Common myeloid progenitor, CD34-positive (primary cell): Measurements from ENCODE around the gene MGAT1.
A peak's percentile ranks its signal among the peaks of the same experiment; 100 is the strongest.

Experiments
- CTCF ChIA-PET: fragments of 350-600 bp; sonication (Branson Sonifier 250); formaldehyde crosslinking; loops from one replicate; lab custom pipeline; 2021; ENCODE audit warnings: antibody characterized with exemption; lab: Charles Lee
- POLR2A ChIA-PET: fragments of 350-600 bp; sonication (Branson Sonifier 250); formaldehyde crosslinking; loops from one replicate; lab custom pipeline; 2021; ENCODE audit warnings: antibody characterized with exemption; lab: Charles Lee
- DNase-seq, 3 donors: peaks; one replicate each; pipeline versions ENCODE4 v3.0.0 to v3.0.0-alpha.2; 2013
- H3K27ac ChIP-seq, 2 experiments: 1 replicate in 1 of 2; 2 replicates in 1 of 2; pipeline ENCODE4 v1.7.0; 2013; ENCODE audit warnings: inconsistent platforms in 2 of 2, low read length in 2 of 2, mild to moderate bottlenecking in 2 of 2, low read depth in 1 of 2, moderate library complexity in 1 of 2; ENCODE audit not compliant: severe bottlenecking in 2 of 2, insufficient read depth in 1 of 2, poor library complexity in 1 of 2
- H3K27me3 ChIP-seq, 5 experiments: replicated peaks in 2 of 5; 1 replicate in 3 of 5; 2 replicates in 2 of 5; pipeline versions ENCODE4 v1.6.1 to v1.7.0; 2013; ENCODE audit warnings: low read length in 4 of 5, mild to moderate bottlenecking in 2 of 5, moderate library complexity in 2 of 5, inconsistent platforms in 1 of 5; ENCODE audit not compliant: insufficient read depth in 5 of 5, control insufficient read depth in 4 of 5
- H3K36me3 ChIP-seq, 4 experiments: 1 replicate in 2 of 4; 2 replicates in 2 of 4; pipeline versions ENCODE4 v1.6.1 to v1.7.0; 2013; ENCODE audit warnings: low read length in 3 of 4, control low read depth in 1 of 4, mild to moderate bottlenecking in 1 of 4; ENCODE audit not compliant: control insufficient read depth in 4 of 4, insufficient read depth in 4 of 4
- H3K4me1 ChIP-seq, 4 experiments: 1 replicate in 3 of 4; 2 replicates in 1 of 4; pipeline versions ENCODE4 v1.6.1 to v1.7.1; 2013; ENCODE audit warnings: low read length in 3 of 4, mild to moderate bottlenecking in 3 of 4, control low read depth in 1 of 4, inconsistent platforms in 1 of 4, moderate library complexity in 1 of 4; ENCODE audit not compliant: control insufficient read depth in 4 of 4, insufficient read depth in 4 of 4; ENCODE audit errors: control extremely low read depth in 1 of 4
- H3K4me3 ChIP-seq, 7 experiments: 1 replicate in 4 of 7; 2 replicates in 3 of 7; pipeline versions ENCODE4 v1.5.1 to v1.7.0; 2013; ENCODE audit warnings: mild to moderate bottlenecking in 7 of 7, low read length in 6 of 7, moderate library complexity in 6 of 7, inconsistent platforms in 2 of 7, low read depth in 2 of 7, control low read depth in 1 of 7; ENCODE audit not compliant: insufficient read depth in 4 of 7, control insufficient read depth in 1 of 7; ENCODE audit errors: extremely low read depth in 1 of 7
- H3K9me3 ChIP-seq, 5 experiments: 1 replicate in 4 of 5; 2 replicates in 1 of 5; pipeline versions ENCODE4 v1.6.1 to v1.7.1; 2013; ENCODE audit warnings: low read length in 4 of 5, mild to moderate bottlenecking in 2 of 5, inconsistent platforms in 1 of 5, low read depth in 1 of 5, moderate library complexity in 1 of 5; ENCODE audit not compliant: control insufficient read depth in 4 of 5, insufficient read depth in 2 of 5; ENCODE audit errors: control extremely low read depth in 1 of 5
- WGBS: methylation state at CpG from one replicate; pipeline ENCODE4 v1.1.5; 2013; ENCODE audit not compliant: insufficient coverage; 5-methylcytosine and 5-hydroxymethylcytosine counted together

MGAT1 gene

GRCh38 chr5:180807654-180808414, 5.2 kb upstream of the MGAT1 start:
- ChIA-PET CTCF (interaction anchor here (0.6 to 3.0 kb wide), 10 partner anchors 8 to 380 kb away, joined by 3 to 8 read pairs (median 4); no protein-coding TSS in a partner anchor), POLR2A (no interaction called here)
- Histone ChIP-seq H3K27me3 (no peaks in the 10 kb centered on the region), H3K4me3 (peak overlapping the region in 6 of 7 experiments; percentile 62 to 90 (median 74)), H3K4me1 (peaks cover 49 to 83% (median 79%) of the 10 kb centered on the region in 4 experiments), H3K27ac (peak overlapping the region; percentile 27 to 94), H3K9me3 (no peaks in the 10 kb centered on the region), H3K36me3 (peaks cover 0 to 3% (median 1%) of the 10 kb centered on the region in 4 experiments)
- DNase-seq, result no peak
- 19% methylated on average over 6 of the region's 6 CpGs for WGBS

GRCh38 chr5:180807046-180807445, 4.4 kb upstream of the MGAT1 start:
- POLR2A ChIA-PET, result interaction anchor here (0.6 kb wide), 1 partner anchor 374 kb away, joined by 3 read pairs; no protein-coding TSS in a partner anchor
- 100% methylated on average over 1 of the region's 1 CpG for WGBS
- CTCF ChIA-PET, result interaction anchor here (1.4 to 3.0 kb wide), 4 partner anchors 10 to 24 kb away, joined by 3 to 8 read pairs (median 5); no protein-coding TSS in a partner anchor
- peaks cover 49 to 83% (median 77%) of the 10 kb centered on the region in 4 experiments for H3K4me1 ChIP-seq
- no peaks in the 10 kb centered on the region for H3K9me3 ChIP-seq
- H3K27me3 ChIP-seq, result no peaks in the 10 kb centered on the region
- H3K36me3 ChIP-seq, result peaks cover 0 to 3% (median 1%) of the 10 kb centered on the region in 4 experiments
- DNase-seq, result no peak
- peak overlapping the region; percentile 13 to 94 for H3K27ac ChIP-seq
- H3K4me3 ChIP-seq, result peak overlapping the region in 5 of 7 experiments; percentile 64 to 90 (median 80)

- Histone ChIP-seq H3K4me1 (peaks cover 53 to 83% (median 77%) of the 10 kb centered on the region in 4 experiments), H3K36me3 (peaks cover 0 to 6% (median 1%) of the 10 kb centered on the region in 4 experiments), H3K9me3 (no peaks in the 10 kb centered on the region), H3K4me3 (peak overlapping the region in 5 of 7 experiments; percentile 64 to 90 (median 80)), H3K27me3 (no peaks in the 10 kb centered on the region), H3K27ac (peak overlapping the region in 1 of 2 experiments; percentile 94)
- peak in 1 of 3 donors; percentile 23 for DNase-seq
- 48% methylated on average over 9 of the region's 9 CpGs for WGBS
- ChIA-PET POLR2A (interaction anchor here (0.6 kb wide), 1 partner anchor 374 kb away, joined by 3 read pairs; no protein-coding TSS in a partner anchor), CTCF (interaction anchor here (1.4 to 3.0 kb wide), 4 partner anchors 10 to 24 kb away, joined by 3 to 8 read pairs (median 5); no protein-coding TSS in a partner anchor)
Observed at GRCh38 chr5:180806351-180807011, 3.9 kb upstream of the MGAT1 start.

- ChIA-PET CTCF (interaction anchor here (0.8 to 3.0 kb wide), 6 partner anchors 18 to 34 kb away, joined by 3 to 12 read pairs (median 5); no protein-coding TSS in a partner anchor), POLR2A (interaction anchor here (1.1 to 2.8 kb wide), 2 partner anchors 27 to 359 kb away, joined by 3 to 14 read pairs; no protein-coding TSS in a partner anchor)
- H3K36me3 ChIP-seq, result peaks cover 0 to 26% (median 4%) of the 10 kb centered on the region in 4 experiments
- H3K27ac ChIP-seq, result peak overlapping the region in 1 of 2 experiments; percentile 92
- WGBS, result 40% methylated on average over 17 of the region's 22 CpGs
- H3K9me3 ChIP-seq, result no peaks in the 10 kb centered on the region
- peak overlapping the region in 5 of 7 experiments; percentile 69 to 94 (median 86) for H3K4me3 ChIP-seq
- H3K4me1 ChIP-seq, result peaks cover 57 to 91% (median 88%) of the 10 kb centered on the region in 4 experiments
- no peaks in the 10 kb centered on the region for H3K27me3 ChIP-seq
- no peak for DNase-seq
Observed at GRCh38 chr5:180804129-180804618, 1.6 kb upstream of the MGAT1 start.

GRCh38 chr5:180803181-180804128, 849 bp upstream of the MGAT1 start:
- peak overlapping the region; percentile 76 to 92 for H3K27ac ChIP-seq
- peaks cover 52 to 91% (median 82%) of the 10 kb centered on the region in 4 experiments for H3K4me1 ChIP-seq
- H3K4me3 ChIP-seq, result peak overlapping the region; percentile 41 to 94 (median 85)
- ChIA-PET CTCF (interaction anchor here (0.9 to 3.0 kb wide), 14 partner anchors 8 to 65 kb away, joined by 3 to 12 read pairs (median 4); partner anchors contain the start of gene ZFP62), POLR2A (interaction anchor here (0.7 to 2.8 kb wide), 4 partner anchors 13 to 360 kb away, joined by 3 to 14 read pairs (median 3); no protein-coding TSS in a partner anchor)
- no peaks in the 10 kb centered on the region for H3K9me3 ChIP-seq
- no peaks in the 10 kb centered on the region for H3K27me3 ChIP-seq
- peaks cover 0 to 33% (median 4%) of the 10 kb centered on the region in 4 experiments for H3K36me3 ChIP-seq
- under 1% methylated on average over 33 of the region's 41 CpGs for WGBS
- DNase-seq, result peak; percentile 94 to 99 (median 98)
